HG02588 (cell line): ENCODE results near the gene CTAGE6.
"Not testable (repeated sequence)": the region's sequence is repeated elsewhere in the genome, so short reads cannot be mapped to it uniquely, and the experiment has no call there.

Source experiments
- ATAC-seq: cut with Tn5 transposase; IDR thresholded peaks from one replicate; pipeline ENCODE4 v1.9.1; 2021; ENCODE audit warnings: mild to moderate bottlenecking, moderate library complexity; ENCODE audit not compliant: unreplicated experiment

Gene CTAGE6

GRCh38 chr7:143757596-143757995 is at the start of gene CTAGE6:
Gene CTAGE6, minus strand, starts transcription at chr7:143757696. Its CDS starts 38 bp downstream, at chr7:143757658.
- ATAC-seq, result not testable (repeated sequence)

- ATAC-seq, result not testable (repeated sequence)
Observed at GRCh38 chr7:143806664-143807071, 49.2 kb upstream of the CTAGE6 start.

- ATAC-seq, result not testable (repeated sequence)
Observed at GRCh38 chr7:143797896-143798290, 40.4 kb upstream of the CTAGE6 start.

GRCh38 chr7:143797119-143797895 is 39.8 kb upstream of the CTAGE6 start:
- ATAC-seq, result not testable (repeated sequence)

- ATAC-seq, result not testable (repeated sequence)
Observed at GRCh38 chr7:143795653-143796052, 38.2 kb upstream of the CTAGE6 start.

- not testable (repeated sequence) for ATAC-seq
Observed at GRCh38 chr7:143792633-143793032, 35.1 kb upstream of the CTAGE6 start.

- not testable (repeated sequence) for ATAC-seq
Observed at GRCh38 chr7:143785415-143786182, 28.1 kb upstream of the CTAGE6 start.

- not testable (repeated sequence) for ATAC-seq
Observed at GRCh38 chr7:143779591-143779990, 22.1 kb upstream of the CTAGE6 start.

- not testable (repeated sequence) for ATAC-seq
Observed at GRCh38 chr7:143772738-143773468, 15.4 kb upstream of the CTAGE6 start.

- ATAC-seq, result not testable (repeated sequence)
Observed at GRCh38 chr7:143767531-143767930, 10.0 kb upstream of the CTAGE6 start.

- ATAC-seq, result not testable (repeated sequence)
Observed at GRCh38 chr7:143765678-143766077, 8.2 kb upstream of the CTAGE6 start.

- not testable (repeated sequence) for ATAC-seq
Observed at GRCh38 chr7:143763065-143763464, 5.6 kb upstream of the CTAGE6 start.

GRCh38 chr7:143745340-143745739 is 12.2 kb downstream of the CTAGE6 start:
- not testable (repeated sequence) for ATAC-seq

GRCh38 chr7:143737037-143737819 is 20.3 kb downstream of the CTAGE6 start:
- ATAC-seq, result not testable (repeated sequence)

- no peak for ATAC-seq
Observed at GRCh38 chr7:143735962-143736361, 21.5 kb downstream of the CTAGE6 start.

GRCh38 chr7:143733876-143734275 is 23.6 kb downstream of the CTAGE6 start:
- no peak for ATAC-seq

- no peak for ATAC-seq
Observed at GRCh38 chr7:143728333-143728862, 29.1 kb downstream of the CTAGE6 start.

- peak; percentile 58 for ATAC-seq
Observed at GRCh38 chr7:143727561-143727960, 29.9 kb downstream of the CTAGE6 start.

GRCh38 chr7:143726143-143726542 is 31.4 kb downstream of the CTAGE6 start:
- not testable (repeated sequence) for ATAC-seq

GRCh38 chr7:143720335-143720734 is 37.2 kb downstream of the CTAGE6 start:
- not testable (repeated sequence) for ATAC-seq
